SK-N-SH treated with all-trans-retinoic acid at 6 μM for 48 hours (cell line): ENCODE data around the gene HM13.

Source experiments
- ATAC-seq: fragments of 200-7000 bp; cut with Tn5 transposase; 3 replicates; pipeline ENCODE4 v1.9.1; 2020; ENCODE audit warnings: mild to moderate bottlenecking, moderate library complexity
- BACH2 ChIP-seq: fragments of 250-450 bp; sonication (Bioruptor Pico); IDR thresholded peaks from 2 replicates; pipeline ENCODE4 v1.9.0; 2021; ENCODE audit warnings: mild to moderate bottlenecking, borderline replicate concordance
- GLIS3 ChIP-seq: fragments of 250-450 bp; sonication (Bioruptor Pico); IDR thresholded peaks from 2 replicates; pipeline ENCODE4 v1.5.0; 2020; ENCODE audit warnings: mild to moderate bottlenecking, moderate library complexity
- ISL1 ChIP-seq: fragments of 250-450 bp; sonication (Bioruptor Pico); IDR thresholded peaks from 2 replicates; pipeline ENCODE4 v2.1.2; 2022; ENCODE audit warnings: mild to moderate bottlenecking, moderate library complexity
- OSR1 ChIP-seq: fragments of 250-450 bp; sonication (Bioruptor Pico); IDR thresholded peaks from 2 replicates; pipeline ENCODE4 v1.8.0; 2022; ENCODE audit warnings: moderate library complexity, mild to moderate bottlenecking, inconsistent platforms
- PATZ1 ChIP-seq: fragments of 250-450 bp; sonication (Bioruptor Pico); IDR thresholded peaks from 2 replicates; pipeline ENCODE4 v1.8.0; 2020; ENCODE audit warnings: mild to moderate bottlenecking, moderate library complexity, borderline replicate concordance
- PPARA ChIP-seq: fragments of 250-450 bp; sonication (Bioruptor Pico); IDR thresholded peaks from 2 replicates; pipeline ENCODE4 v1.5.0; 2020; ENCODE audit warnings: mild to moderate bottlenecking, borderline replicate concordance
- RARB ChIP-seq: fragments of 250-450 bp; sonication (Bioruptor Pico); IDR thresholded peaks from 2 replicates; pipeline ENCODE4 v1.8.0; 2021; ENCODE audit warnings: mild to moderate bottlenecking, moderate library complexity
- SNAI2 ChIP-seq: fragments of 250-450 bp; sonication (Bioruptor Pico); IDR thresholded peaks from 2 replicates; pipeline ENCODE4 v1.5.0; 2020; ENCODE audit warnings: mild to moderate bottlenecking, moderate library complexity
- TCF4 ChIP-seq: fragments of 250-450 bp; sonication (Bioruptor Pico); IDR thresholded peaks from 2 replicates; pipeline ENCODE4 v1.8.0; 2021; ENCODE audit warnings: mild to moderate bottlenecking, moderate library complexity, borderline replicate concordance
- TOX ChIP-seq: fragments of 250-450 bp; sonication (Bioruptor Pico); IDR thresholded peaks from 2 replicates; pipeline ENCODE4 v1.8.0; 2021; ENCODE audit warnings: mild to moderate bottlenecking, moderate library complexity, borderline replicate concordance
- TSHZ2 ChIP-seq: fragments of 250-450 bp; sonication (Bioruptor Pico); IDR thresholded peaks from 2 replicates; pipeline ENCODE4 v1.5.0; 2020; ENCODE audit warnings: mild to moderate bottlenecking, moderate library complexity
- ZFP3 ChIP-seq: fragments of 250-450 bp; sonication (Bioruptor Pico); IDR thresholded peaks from 2 replicates; pipeline ENCODE4 v1.5.0; 2020; ENCODE audit warnings: mild to moderate bottlenecking, moderate library complexity
- ZFP30 ChIP-seq: fragments of 450-650 bp; formaldehyde crosslinking; IDR thresholded peaks from 2 replicates; pipeline ENCODE4 v1.5.0; 2022; ENCODE audit warnings: mild to moderate bottlenecking, moderate library complexity
- ZNF565 ChIP-seq: fragments of 450-650 bp; formaldehyde crosslinking; conservative IDR thresholded peaks from 2 replicates; pipeline ENCODE4 v1.5.0; 2020; ENCODE audit warnings: low read depth, mild to moderate bottlenecking, moderate library complexity
- ZNF70 ChIP-seq: fragments of 450-650 bp; formaldehyde crosslinking; IDR thresholded peaks from 2 replicates; pipeline ENCODE4 v1.5.0; 2020; ENCODE audit warnings: mild to moderate bottlenecking, moderate library complexity
- TF ChIP-seq, protein P1 (sequence below): fragments of 250-450 bp; sonication (Bioruptor Pico); IDR thresholded peaks from 2 replicates; pipeline ENCODE4 v1.8.0; 2021; ENCODE audit warnings: low read depth, mild to moderate bottlenecking, moderate library complexity, borderline replicate concordance
- TF ChIP-seq, protein P2 (sequence below): fragments of 250-450 bp; sonication (Bioruptor Pico); IDR thresholded peaks from 2 replicates; pipeline ENCODE4 v1.5.1; 2020; ENCODE audit warnings: low read depth, mild to moderate bottlenecking, moderate library complexity
- TF ChIP-seq, protein P3 (sequence below): fragments of 250-450 bp; sonication (Bioruptor Pico); IDR thresholded peaks from 2 replicates; pipeline ENCODE4 v1.5.1; 2021; ENCODE audit warnings: mild to moderate bottlenecking, moderate library complexity

HM13 gene

GRCh38 chr20:31508517-31509244 is 5.6 kb upstream of the HM13 start:
- TF ChIP-seq ZNF565 (CRISPR knock-in tag) = peak; percentile 77; the same call in 1 of the 2 replicates
- TF ChIP-seq, protein P1, sequence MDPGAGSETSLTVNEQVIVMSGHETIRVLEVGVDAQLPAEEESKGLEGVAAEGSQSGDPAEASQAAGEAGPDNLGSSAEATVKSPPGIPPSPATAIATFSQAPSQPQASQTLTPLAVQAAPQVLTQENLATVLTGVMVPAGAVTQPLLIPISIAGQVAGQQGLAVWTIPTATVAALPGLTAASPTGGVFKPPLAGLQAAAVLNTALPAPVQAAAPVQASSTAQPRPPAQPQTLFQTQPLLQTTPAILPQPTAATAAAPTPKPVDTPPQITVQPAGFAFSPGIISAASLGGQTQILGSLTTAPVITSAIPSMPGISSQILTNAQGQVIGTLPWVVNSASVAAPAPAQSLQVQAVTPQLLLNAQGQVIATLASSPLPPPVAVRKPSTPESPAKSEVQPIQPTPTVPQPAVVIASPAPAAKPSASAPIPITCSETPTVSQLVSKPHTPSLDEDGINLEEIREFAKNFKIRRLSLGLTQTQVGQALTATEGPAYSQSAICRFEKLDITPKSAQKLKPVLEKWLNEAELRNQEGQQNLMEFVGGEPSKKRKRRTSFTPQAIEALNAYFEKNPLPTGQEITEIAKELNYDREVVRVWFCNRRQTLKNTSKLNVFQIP (CRISPR knock-in tag) = no peak
- ATAC-seq = no peak

GRCh38 chr20:31515072-31515774 is 981 bp downstream of the HM13 start:
- no peak for TF ChIP-seq ZNF70
- TF ChIP-seq SNAI2 = no peak
- TF ChIP-seq TCF4 (CRISPR knock-in tag) = no peak
- no peak for TF ChIP-seq ZNF565 (CRISPR knock-in tag)
- TF ChIP-seq ISL1 (CRISPR knock-in tag) = no peak
- TF ChIP-seq ZFP3 (CRISPR knock-in tag) = no peak
- TF ChIP-seq PATZ1 = no peak
- TF ChIP-seq, protein P2, sequence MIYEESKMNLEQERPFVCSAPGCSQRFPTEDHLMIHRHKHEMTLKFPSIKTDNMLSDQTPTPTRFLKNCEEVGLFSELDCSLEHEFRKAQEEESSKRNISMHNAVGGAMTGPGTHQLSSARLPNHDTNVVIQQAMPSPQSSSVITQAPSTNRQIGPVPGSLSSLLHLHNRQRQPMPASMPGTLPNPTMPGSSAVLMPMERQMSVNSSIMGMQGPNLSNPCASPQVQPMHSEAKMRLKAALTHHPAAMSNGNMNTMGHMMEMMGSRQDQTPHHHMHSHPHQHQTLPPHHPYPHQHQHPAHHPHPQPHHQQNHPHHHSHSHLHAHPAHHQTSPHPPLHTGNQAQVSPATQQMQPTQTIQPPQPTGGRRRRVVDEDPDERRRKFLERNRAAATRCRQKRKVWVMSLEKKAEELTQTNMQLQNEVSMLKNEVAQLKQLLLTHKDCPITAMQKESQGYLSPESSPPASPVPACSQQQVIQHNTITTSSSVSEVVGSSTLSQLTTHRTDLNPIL (CRISPR knock-in tag) = no peak
- TF ChIP-seq, protein P3, sequence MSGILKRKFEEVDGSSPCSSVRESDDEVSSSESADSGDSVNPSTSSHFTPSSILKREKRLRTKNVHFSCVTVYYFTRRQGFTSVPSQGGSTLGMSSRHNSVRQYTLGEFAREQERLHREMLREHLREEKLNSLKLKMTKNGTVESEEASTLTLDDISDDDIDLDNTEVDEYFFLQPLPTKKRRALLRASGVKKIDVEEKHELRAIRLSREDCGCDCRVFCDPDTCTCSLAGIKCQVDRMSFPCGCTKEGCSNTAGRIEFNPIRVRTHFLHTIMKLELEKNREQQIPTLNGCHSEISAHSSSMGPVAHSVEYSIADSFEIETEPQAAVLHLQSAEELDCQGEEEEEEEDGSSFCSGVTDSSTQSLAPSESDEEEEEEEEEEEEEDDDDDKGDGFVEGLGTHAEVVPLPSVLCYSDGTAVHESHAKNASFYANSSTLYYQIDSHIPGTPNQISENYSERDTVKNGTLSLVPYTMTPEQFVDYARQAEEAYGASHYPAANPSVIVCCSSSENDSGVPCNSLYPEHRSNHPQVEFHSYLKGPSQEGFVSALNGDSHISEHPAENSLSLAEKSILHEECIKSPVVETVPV (CRISPR knock-in tag) = no peak
- TF ChIP-seq, protein P1 (CRISPR knock-in tag) = no peak
- no peak; the same call in 2 of the 3 replicates for ATAC-seq

GRCh38 chr20:31515775-31516107 is 1.5 kb downstream of the HM13 start:
- no peak for ATAC-seq
- TF ChIP-seq ZNF565 (CRISPR knock-in tag) (no peak), SNAI2 (no peak), PPARA (CRISPR knock-in tag) (no peak), BACH2 (CRISPR knock-in tag) (no peak), ZFP30 (CRISPR knock-in tag) (no peak), RARB (CRISPR knock-in tag) (no peak), GLIS3 (no peak), TOX (CRISPR knock-in tag) (no peak), OSR1 (CRISPR knock-in tag) (no peak), ZNF70 (no peak), PATZ1 (no peak), TSHZ2 (no peak)
- TF ChIP-seq, protein P1 (CRISPR knock-in tag) = no peak
- TF ChIP-seq, protein P2 (CRISPR knock-in tag) = no peak
